Activated T-cell treated with anti-CD3 and anti-CD28 coated beads for 48 hours (primary cell): ENCODE data around the gene MEGF9.

ENCODE experiments used
- DNase-seq: peaks from one replicate; pipeline ENCODE4 v3.0.0-alpha.2; 2020; ENCODE audit warnings: low read depth

Gene MEGF9

DNA sequence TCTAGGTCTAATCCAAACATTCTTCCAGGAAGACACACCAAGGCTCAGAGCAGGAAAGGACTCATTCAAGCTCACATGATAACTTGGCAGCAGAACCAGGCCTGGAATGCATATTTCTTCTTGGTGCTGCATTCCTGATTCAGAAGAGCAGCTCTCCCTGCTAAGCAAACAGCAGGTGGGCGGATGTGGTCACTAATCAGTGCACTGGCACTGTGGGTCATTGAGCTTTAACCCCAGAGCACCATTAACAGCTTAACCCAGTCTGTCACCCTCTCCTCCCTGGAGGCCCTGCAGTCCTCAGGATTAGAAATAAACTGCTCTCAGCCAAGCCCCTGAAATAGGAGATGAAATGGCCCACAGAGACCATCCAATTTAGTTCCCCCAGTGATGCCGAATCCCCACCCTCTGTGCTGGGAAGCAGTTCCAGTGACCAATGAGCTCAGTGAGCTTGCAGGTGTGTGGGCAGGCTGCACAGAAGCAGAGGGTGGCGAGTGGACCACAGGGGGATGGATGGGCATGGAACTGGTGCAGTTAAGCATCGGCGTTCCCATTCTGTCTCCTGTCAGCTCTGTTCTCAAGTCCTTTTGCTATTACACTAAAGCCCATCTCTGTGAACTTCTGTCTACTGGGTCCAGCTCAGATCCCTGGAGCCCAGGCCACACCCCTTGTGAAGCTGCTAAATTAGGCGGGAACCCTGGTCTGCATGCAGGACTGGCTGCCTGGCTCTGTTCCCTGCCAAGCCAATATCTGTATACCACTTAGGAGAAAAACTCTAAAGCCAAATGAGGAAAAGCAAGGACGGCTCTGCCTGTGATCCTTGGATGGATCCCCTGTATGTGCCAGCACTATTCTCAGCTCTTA lies 16.6 kb upstream of the MEGF9 start:
- DNase-seq = no peak

DNA sequence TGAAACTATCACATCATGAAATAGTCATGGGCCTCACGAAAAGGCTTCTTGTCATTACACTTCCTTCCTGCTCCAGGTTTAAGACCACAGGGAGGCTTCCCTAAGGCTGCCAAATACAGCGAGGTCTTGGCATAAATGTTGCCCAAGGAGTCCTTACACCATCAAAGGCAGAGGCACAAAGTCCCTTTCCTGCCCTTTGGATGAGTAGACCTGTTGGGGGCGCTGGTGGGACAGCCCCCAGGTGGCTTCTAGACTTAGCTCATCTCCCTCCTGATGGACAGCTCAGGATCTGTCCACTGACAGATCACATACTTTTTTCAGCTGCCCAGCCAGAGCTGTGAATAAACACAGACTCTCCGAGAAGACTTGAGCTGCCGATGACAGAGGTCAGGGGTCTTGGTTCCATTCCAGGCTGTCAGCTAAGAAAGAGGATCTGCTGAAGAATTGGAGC lies 15.5 kb upstream of the MEGF9 start:
- no peak for DNase-seq

- no peak for DNase-seq
Measured at GRCh38 chr9:120726484-120726883, 12.2 kb upstream of the MEGF9 start.

DNA sequence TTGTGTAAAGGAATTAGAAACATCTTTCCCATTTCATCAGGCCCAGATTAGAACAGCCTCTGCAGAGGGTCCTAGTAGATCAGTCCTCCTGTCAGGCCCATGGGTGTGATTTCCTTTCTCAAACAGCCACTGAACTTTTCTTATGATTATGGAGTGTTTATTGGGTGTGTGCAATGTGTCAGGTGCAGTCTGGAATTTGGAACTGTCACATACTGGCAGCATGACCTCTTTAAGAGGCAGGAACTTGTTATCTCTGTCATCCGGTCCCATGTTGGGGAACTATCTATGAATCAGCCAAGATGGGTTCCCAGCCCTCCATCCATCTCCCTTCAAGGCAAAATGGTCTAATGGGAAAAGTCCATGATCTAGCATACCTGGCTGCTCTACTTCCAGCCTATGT lies 11.6 kb upstream of the MEGF9 start:
- no peak for DNase-seq

GRCh38 chr9:120724757-120725400 lies 10.6 kb upstream of the MEGF9 start:
- DNase-seq = no peak

GRCh38 chr9:120723565-120723964 lies 9.3 kb upstream of the MEGF9 start:
- DNase-seq = no peak

- no peak for DNase-seq
Measured at GRCh38 chr9:120720404-120720803, 6.1 kb upstream of the MEGF9 start.

DNA sequence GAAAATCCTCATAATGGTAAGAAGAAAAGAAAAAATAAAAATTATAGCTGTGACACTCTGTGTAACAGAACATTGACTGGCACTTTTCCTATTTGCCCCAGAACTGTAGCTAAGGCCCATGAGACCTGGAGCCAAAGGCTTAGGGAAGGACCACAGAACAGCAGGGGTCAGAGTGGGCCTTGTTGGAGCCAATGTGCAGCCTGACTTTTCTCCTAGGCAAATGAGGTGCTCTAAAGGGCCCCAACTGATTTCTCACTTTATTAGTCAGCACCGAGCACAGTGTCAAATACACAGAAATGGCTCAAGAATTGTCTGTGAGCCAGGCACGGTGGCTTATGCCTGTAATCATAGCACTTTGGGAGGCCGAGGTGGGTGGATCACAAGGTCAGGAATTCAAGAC lies 4.0 kb upstream of the MEGF9 start:
- DNase-seq = no peak

DNA sequence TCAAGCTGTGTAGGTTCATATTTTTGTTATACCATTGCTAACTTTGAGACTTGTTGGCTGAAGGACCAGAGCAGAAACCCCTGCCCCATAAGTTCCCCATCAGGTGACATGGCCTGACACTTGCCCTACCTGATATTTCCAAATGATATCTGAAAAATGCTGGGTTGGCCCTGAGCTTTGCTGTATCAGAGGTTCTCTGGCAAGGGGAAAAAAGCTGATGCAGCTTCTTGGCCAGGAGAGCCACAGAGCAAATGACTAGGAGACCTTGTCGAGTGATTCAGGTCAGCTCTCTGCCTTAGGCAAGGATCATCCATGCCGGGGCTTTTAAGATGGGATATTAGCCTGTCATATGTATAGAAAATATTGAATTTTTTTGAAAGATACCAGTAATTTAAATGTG lies 2.9 kb upstream of the MEGF9 start:
- DNase-seq = no peak

- no peak for DNase-seq
Measured at GRCh38 chr9:120716483-120716882, 2.2 kb upstream of the MEGF9 start.

DNA sequence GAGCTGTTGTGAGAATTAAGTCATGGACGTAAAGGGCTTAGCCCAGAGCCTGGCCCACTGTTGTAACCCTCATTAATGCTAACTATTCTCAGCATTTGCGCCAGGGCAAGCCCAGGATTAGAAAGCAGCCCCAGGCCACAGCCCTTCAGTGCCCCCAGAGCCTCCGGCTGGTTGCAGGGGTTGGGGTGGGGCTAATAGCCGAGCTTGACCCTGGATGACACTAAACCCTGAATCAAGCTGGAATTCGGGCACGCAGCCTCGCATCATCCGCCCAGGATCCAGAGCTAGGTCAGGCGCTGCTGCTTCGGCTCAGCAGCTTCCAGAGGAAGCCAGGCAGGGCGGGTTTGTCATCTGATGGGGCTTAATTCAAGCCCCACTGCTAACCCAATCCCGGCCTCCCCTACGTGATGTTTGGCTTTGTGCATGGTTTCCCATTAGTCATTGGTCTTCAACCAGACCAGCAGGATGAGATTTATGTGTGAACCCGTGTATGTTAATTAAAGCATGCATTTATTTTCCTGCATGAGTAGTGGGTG lies 1.2 kb upstream of the MEGF9 start:
- DNase-seq = no peak

DNA sequence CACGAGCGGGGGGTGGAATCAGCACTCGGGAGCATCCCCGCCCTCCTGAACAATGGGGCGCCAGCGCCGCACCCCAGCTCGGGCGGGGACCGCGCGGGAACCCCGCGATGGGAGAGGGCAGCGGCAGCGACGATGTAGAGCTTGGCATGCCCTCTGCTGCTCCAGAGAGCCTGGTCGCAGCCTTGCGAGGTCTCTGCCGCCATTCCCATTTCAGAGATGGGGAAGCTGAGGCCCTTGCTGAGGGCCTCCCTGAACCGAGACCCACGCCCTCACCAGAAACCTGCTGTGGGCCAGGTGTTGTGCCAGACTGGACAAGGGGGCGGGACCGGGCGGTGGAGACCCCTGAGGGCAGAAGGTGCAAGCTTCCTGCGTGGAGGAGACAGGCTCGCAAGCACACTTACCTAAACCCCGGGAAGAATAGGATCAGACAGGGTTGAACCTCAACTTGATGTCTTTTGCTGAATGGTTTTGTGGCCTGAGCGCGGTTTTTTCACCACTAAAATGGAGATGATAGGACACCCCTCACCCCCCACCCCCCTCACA lies 647 bp upstream of the MEGF9 start:
- no peak for DNase-seq

GRCh38 chr9:120713257-120714087 lies 798 bp downstream of the MEGF9 start:
- no peak for DNase-seq

- no peak for DNase-seq
Measured at GRCh38 chr9:120712539-120713031, 1.7 kb downstream of the MEGF9 start.

GRCh38 chr9:120711841-120712538 lies 2.3 kb downstream of the MEGF9 start:
- DNase-seq = no peak

DNA sequence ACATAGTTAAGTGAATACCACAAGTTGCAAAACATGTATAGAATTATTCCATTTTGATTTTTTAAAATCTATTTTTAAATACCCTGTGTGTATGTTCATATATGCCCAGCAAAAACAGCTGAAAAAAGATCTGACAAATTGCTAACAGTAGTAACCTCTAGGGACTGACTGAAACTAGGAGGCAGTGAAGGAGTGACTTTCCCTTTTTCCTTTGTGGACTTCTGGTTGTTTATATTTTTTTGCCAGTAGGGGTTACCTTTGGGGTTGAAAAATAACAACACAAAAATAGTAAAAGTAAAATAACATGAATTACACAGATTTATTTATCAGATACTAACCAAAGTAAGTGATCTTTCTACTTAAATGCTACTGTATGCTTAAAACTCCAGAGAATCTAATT lies 2.9 kb downstream of the MEGF9 start:
- no peak for DNase-seq

DNA sequence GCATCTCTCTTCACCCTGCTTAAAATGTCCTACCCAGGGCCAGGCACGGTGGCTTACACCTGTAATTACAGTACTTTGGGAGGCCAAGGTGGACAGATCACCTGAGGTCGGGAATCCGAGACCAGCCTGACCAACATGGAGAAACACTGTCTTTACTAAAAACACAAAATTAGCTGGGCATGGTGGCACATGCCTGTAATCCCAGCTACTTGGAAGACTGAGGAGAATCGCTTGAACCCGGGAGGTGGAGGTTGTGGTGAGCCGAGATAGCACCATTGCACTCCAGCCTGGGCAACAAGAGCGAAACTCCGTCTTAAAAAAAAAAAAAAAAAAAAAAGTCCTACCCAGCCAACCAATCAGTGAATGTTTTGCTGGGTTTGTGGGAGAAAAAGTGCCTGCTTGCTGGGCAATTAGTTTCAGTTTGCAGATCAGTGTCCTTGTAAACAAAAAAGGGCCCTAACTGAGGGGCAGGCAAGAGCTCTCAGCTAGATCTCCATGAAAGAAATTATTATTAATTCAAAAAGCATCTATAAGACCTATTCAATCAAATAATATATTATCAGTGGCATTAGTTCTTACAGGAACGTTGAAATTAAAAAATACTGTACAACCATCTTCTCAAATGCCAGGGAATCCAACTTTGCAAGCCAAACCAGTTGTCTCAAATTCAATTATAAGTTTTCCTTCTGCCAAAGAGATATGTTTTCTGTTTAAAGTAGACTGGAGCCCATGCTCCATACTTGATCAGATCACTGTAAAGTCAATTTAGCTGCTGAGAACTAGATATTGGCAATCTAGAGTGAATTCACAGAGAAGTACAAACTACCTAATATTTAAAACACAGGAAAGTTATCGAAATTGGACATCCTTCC lies 3.9 kb downstream of the MEGF9 start:
- no peak for DNase-seq

- no peak for DNase-seq
Measured at GRCh38 chr9:120708526-120709224, 5.6 kb downstream of the MEGF9 start.

GRCh38 chr9:120707170-120707569 lies 7.1 kb downstream of the MEGF9 start:
- DNase-seq = no peak

- no peak for DNase-seq
Measured at GRCh38 chr9:120705174-120705573, 9.1 kb downstream of the MEGF9 start.
